Measurements from ENCODE around the gene MYO3B. TPM values are rescaled to one million over a fixed set of nuclear protein-coding genes. Genes with fewer than 3 reads are reported as not detected.

MYO3B gene
- total RNA-seq, 1 experiment from 2014 or later: not detected

GRCh38 chr2:170161516-170162270 lies 16.3 kb upstream of the MYO3B start:
- no peak for DNase-seq (ENCODE audit: extremely low read depth, low read depth)

GRCh38 chr2:170162271-170162632 lies 15.7 kb upstream of the MYO3B start:
- no peak for DNase-seq (ENCODE audit: extremely low read depth, low read depth)

- no peak for DNase-seq (ENCODE audit: extremely low read depth, low read depth)
These were observed 14.4 kb upstream of the MYO3B start for GRCh38 chr2:170163411-170164065.

GRCh38 chr2:170165129-170165528 lies 12.8 kb upstream of the MYO3B start:
- DNase-seq (ENCODE audit: extremely low read depth, low read depth): no peak

GRCh38 chr2:170166735-170167134 lies 11.2 kb upstream of the MYO3B start:
- DNase-seq (ENCODE audit: extremely low read depth, low read depth): no peak

DNA sequence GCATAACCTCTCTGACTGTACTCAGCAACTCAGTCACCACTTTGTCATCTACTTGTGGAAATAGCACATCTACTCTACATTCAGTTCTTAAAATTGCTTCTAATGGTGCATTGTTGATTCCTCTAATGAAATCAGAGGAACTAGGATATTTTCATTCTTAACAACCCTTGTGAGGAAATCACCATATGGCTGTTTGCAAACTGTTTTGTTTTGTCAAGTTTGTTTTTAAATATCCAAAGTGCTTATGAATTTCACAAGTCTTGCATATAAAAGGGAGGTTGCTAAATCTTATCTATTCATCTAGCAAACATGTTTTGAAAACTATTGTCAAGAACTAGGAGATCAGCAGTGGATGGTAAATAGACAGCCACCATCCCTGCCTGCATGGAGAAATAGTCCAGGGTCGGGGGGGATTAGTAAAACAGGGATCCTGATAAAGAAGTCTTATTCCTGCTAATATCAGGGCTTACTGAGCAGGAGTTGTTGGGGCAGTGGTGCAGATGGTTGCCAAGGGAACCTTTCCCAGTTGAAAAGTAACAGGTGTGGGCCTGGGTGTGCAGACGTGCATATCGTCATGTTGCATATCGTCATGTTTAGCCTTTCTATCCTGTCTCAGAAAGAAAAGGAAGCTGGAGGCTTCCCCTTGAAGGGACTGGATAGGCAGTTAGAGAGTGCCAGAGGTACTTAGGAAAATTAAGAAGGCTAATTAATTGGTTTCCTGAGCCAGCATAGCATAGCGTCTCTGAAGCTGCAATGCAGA lies 7.5 kb upstream of the MYO3B start:
- DNase-seq (ENCODE audit: extremely low read depth, low read depth): no peak

DNA sequence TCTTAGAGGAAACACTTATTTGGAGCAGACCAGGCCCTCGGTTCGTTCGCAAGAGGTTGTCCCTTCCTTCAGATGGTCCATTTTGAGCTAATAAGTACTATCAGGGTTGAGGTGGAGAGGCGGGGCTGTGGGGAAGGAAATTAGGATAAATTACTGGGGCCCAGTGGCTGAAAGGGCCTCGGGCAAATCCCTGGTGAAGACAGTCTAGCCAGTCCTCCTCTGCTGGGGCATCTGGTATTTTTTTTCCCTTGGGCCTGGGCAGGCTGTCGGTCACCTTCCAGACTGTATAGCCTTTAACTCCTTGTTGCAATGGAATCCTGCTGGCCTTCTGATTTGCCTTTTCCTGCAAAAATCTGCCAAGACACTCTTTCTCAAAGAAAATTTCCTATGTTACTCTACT lies 1.7 kb upstream of the MYO3B start:
- DNase-seq (ENCODE audit: extremely low read depth, low read depth): no peak

DNA sequence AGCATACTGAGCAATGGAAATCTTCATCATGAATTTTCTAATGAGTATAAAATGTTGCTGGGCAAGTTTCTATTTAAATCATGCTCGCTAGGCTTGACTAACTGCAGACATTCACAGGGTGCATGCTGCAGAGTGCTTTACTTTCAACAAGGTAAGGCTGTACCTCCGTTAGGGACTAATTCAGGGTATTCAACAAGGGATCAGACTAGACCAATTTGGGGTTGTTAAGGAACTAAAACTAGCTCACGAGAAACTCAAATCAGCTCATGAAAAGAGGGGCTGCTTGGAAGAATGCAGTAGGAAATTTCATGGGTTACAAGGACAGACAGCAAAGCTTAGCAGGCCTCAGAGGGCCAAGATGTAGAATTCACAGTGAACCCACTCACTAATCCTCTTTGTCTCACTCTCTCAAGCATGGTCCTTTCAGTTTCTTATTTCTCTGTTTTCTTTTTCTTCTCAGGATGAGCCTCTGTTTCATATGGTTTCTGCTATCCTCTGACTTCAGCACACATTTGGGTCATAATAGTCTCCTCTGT lies 2.2 kb downstream of the MYO3B start:
- no peak for DNase-seq (ENCODE audit: extremely low read depth, low read depth)

- no peak for DNase-seq (ENCODE audit: extremely low read depth, low read depth)
These were observed 3.7 kb downstream of the MYO3B start for GRCh38 chr2:170181602-170182001.

DNA sequence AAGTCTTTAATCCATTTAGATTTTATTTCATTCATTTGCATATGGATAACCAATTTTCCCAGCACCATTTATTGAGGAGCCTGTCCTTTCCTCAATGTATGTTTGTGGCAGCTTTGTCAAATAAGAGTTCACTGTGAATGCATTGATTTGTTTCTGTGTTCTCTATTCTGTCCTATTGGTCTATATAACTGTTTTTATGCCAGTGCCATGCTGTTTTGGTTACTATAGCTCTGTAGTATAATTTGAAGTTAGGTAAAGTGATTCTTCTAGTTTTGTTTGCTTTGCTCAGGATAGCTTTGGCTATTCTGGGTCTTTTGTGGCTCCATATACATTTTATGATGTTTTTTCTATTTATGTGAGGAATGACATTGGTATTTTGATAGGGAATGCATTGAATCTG lies 7.4 kb downstream of the MYO3B start:
- DNase-seq (ENCODE audit: extremely low read depth, low read depth): no peak

DNA sequence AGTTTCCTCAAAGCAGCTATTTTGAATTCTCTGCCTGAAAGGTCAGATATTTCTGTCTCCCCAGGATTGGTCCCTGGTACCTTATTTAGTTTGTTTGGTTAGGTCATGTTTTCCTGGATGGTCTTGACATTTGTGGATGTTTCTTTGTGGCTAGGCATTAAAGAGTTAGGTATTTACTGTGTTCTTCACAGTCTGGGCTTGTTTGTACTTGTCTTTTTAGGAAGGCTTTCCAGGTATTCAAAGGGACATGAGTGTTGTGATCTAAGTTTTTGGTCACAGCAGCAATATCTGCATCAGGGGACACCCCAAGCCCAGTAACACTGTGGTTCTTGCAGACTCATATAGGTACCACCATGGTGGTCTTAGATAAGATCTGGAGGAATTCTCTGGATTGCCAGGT lies 11.8 kb downstream of the MYO3B start:
- DNase-seq (ENCODE audit: extremely low read depth, low read depth): no peak

GRCh38 chr2:170190172-170190571 lies 12.2 kb downstream of the MYO3B start:
- no peak for DNase-seq (ENCODE audit: extremely low read depth, low read depth)

GRCh38 chr2:170191166-170191866 lies 13.4 kb downstream of the MYO3B start:
- no peak for DNase-seq (ENCODE audit: extremely low read depth, low read depth)

DNA sequence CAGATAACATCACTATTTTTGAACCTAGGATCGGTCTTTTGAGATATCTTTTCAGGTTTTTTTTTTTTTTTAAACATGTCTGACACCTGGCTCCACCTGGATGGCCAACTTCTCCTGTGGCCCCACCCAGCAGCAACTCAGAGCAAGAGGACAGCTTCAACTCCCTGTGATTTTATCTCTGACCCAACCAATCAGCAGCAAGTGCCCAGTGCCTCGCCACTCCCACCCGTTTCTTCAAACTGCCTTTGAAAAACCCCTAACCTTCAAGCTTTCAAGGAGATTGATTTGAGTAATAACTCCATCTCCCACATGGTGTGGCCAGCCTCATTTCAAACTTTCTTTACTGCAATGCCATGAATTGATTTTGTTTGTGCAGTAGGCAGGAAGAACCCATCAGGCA lies 19.0 kb downstream of the MYO3B start:
- no peak for DNase-seq (ENCODE audit: extremely low read depth, low read depth)

GRCh38 chr2:170201275-170201674 lies 23.3 kb downstream of the MYO3B start:
- no peak for DNase-seq (ENCODE audit: extremely low read depth, low read depth)

DNA sequence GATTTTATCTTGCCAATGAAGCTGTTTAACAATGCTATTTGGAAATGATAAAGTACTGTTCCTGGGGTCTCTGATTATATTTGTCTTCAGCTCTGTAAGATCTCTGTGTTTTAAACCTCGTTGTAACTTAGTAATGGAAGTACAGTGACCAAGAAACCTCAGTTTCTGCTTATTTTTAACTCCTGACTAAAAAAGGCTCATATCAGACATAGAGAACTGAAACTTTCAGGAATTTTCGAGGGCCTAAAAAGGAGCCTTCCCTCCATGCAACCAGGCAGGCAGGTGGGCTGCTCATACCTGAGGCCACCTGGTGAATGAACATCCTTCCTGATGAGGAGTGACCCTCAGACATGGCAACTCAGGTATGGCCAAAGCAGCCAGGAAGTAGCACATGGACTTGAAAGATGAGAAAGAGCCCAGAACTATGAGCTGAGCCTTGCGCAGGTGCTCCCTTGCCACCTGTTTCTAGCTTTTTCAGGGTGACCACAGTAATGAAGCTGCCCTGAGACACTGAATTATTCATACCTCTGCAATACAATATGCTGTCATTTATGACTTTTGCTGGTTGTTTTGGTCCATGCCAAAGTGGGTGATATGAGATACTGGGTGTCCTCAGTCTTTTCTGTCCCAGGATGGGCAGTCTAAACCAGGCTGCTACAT lies 23.9 kb downstream of the MYO3B start:
- DNase-seq (ENCODE audit: extremely low read depth, low read depth): no peak

- DNase-seq (ENCODE audit: extremely low read depth, low read depth): no peak
These were observed 24.5 kb downstream of the MYO3B start for GRCh38 chr2:170202437-170202836.

GRCh38 chr2:170204298-170204951 lies 26.5 kb downstream of the MYO3B start:
- DNase-seq (ENCODE audit: extremely low read depth, low read depth): no peak

DNA sequence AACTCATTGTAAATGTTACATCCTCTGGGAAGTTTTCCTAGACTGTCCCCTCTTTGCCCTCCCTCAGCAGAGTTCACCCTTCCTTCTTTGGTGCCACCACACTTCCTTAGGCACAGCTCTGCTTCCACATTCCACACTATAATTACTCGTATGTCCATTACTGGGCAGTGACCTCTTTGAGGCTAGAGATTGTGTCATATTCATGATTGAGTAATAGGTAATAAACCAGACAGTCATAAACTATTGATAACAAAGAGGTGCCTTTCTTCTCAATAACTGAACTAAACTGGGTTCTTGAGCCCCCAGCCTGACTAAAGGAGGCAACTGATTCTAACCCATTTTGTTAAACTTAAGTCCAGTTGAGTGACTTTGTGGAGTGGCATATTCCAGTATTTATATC lies 28.3 kb downstream of the MYO3B start:
- no peak for DNase-seq (ENCODE audit: extremely low read depth, low read depth)
